Stimulated activated CD8-positive, alpha-beta memory T cell treated with anti-CD3 and anti-CD28 coated beads, Interleukin-4, amount 100 ng/mL, for 1 hour (primary cell): ENCODE data around the gene FUT9.

ENCODE experiments used
- DNase-seq, 2 donors: peaks; one replicate each; pipeline ENCODE4 v3.0.0-alpha.2; 2020; ENCODE audit warnings: low read depth in 2 of 2, low spot score in 1 of 2

The FUT9 gene

DNA sequence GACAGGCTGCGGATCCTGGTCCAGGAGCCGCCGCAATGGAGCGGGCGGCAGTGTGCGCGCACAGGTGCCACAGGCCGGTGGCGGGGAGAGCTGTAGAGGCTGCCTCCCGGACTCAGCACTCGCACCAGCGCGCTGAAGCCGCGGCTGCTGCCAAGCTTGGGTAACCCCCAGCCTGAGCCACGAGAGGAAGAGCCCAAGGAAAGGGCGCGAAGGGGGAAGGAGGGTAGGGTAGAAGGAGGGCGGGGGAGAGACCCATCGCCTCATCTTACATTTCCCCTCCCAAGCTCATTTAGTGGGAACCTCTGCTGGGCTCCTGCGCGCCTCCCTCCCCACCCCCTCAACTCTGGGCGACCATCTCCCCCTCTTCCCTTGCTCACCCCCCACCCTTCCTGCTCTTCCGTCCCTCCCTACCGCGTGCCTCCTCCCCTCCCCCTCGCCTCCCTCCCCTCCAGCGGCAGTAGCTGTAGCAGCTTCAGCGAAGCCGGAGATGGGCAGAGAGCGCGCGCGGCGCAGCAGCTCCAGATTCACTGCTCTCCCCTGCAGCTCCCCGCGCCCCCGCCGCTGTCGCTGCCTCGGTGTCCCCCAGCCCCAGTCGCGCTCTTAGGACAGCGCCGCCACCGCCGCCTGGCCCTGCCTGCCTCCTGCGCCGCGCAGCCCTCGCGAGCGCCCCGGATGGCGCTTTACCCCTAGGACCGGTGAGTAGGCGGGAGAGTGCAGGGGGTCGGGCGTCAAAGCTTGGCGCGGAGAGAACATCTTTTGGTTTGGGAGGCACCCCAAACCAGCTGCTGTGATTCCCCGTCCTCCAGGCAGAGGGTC, at the start of gene FUT9:
Gene FUT9 (plus strand): TSS at position 457 of the 816 bp plus-strand sequence. CDS start 187,182 bp downstream, outside the sequence.
- no peak for DNase-seq

DNA sequence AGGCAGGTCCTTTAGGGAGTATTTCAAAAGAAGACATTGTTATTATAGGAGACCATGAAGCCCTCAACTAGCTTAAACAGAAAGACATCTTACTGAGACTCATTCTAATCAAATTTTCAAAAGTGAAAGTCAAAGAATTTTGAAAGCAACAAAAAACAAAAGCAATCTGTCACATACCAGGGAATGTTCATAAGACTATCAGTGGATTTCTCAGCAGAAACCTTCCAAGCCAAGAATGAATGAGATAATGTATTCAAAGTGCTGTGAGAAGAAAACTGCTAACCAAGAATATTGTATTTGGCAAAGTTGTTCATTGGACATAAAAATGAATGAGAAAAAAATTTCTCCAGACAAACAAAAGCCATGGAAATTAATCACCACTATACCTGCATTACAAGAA, 48.2 kb upstream of the FUT9 start:
- no peak for DNase-seq

DNA sequence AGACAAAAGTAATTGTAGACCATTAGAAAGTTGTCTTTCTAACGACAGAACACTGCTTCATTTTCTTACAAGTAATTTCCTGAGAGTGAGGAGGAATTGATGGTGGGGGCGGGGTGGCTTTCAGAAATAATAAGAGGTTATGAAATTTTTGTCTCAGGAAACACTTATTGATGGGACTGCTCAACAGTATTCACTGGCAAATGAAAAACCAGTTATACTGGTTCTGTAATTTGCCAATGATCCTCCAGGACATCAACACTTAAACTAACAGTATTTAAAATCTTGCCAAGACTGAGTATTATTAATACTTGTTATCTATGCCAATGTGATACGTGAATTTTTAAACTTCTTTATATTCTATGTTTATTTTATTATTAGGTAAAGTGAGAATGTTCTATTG, 41.8 kb upstream of the FUT9 start:
- no peak for DNase-seq

DNA sequence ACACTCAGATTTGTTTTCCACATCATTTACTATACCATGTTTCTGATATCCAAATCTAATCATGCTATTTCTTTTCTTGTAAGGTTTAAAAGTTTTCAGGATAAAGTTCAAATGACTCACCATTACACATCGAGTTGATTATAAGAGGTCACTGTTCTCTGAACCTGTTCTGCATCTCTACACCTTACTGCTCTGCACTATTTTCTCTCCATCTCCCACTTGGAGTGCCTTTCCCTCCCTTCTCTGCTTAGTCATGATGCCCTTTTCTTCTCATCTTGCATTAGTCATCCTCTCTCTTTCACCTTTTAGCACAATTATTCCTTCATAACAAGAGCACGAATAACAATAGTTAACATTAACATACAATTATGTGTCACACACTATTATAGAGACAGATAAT, 37.5 kb upstream of the FUT9 start:
- DNase-seq = no peak

DNA sequence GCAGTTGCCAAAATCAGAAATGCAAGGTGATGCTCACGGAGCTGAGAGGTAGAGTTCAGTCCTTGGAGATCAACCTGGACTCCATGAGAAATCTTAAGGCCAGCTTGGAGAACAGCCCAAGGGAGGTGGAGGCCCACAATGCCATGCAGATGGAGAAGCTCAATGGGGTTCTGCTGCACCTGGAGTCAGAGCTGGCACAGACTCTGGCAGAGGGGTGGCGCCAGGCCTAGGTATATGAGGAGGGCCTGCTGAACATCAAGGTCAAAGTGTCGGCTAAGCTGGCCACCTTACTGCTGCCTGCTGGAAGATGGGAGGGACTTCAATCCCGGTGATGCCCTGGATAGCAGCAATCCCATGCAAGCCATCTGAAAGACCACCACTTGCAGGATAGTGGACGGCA, 23.9 kb upstream of the FUT9 start:
- no peak for DNase-seq

DNA sequence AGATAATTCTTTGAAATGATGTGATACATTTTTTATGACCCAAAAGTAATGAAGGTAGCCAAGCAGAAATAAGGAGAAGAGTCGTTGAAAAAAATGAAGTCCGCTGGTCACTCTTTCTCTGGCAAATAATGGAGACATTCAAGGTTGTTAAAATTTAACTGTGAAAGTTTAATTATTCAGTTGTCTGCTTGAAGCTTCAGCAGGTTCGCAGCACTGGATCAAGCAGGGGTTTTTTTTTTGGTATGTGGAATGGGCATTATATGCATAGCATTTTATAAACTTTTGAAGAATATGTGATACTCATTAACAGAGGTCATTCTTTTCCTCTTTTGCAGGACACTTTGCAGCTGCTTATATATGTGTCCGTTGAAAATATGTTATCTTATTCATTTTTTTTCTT, 21.6 kb upstream of the FUT9 start:
- no peak for DNase-seq

DNA sequence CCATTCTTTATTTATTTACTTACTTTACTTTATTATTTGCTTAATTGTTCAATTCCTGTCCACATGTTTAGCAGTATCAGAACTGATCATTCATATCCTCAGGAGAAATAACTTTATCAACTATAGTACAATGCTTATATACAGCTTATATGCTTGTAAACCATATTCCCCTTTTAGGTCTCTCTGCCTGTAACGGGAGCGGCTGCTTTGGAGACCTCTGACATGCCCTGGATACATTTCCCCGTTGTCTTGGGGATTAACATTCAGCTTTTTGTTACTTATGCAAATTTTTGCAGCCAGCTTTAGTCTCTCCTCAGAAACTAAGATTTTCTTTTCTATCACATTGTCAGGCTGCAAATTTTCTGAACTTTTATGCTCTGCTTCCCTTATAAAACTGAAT, 17.6 kb upstream of the FUT9 start:
- DNase-seq = no peak

DNA sequence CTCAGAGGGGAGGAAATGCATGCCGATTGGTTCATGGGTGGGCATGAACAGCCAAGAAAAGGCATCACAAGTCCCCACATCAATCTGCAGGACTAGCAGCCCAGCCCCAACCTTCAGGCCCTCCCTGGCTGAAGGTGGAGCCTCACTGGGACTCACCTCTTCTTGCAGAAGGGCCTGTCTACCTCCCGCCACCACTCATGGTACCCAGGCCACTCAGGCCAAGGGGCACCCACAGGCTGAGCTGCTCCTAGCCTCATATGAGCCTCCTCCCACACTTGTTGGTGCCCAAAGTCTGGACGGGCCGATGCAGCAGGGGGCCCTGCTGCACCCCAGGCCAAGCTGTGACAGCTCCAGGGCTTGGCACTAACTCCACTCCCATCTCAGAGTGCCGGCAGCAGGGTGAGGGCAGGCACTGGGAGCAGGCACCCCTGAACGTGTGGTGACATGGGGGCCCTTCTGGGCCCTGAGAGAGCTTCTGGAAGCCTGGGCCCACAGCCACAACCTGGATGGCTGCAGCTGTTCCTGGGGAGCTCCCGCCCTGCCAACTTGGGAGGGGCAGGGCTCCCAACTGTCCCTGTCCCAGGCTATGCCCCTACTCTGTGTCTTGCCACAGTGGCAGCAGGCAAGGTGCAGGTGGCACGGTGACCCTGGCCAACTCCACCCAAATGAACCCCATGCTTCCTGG, 13.7 kb upstream of the FUT9 start:
- DNase-seq = no peak

DNA sequence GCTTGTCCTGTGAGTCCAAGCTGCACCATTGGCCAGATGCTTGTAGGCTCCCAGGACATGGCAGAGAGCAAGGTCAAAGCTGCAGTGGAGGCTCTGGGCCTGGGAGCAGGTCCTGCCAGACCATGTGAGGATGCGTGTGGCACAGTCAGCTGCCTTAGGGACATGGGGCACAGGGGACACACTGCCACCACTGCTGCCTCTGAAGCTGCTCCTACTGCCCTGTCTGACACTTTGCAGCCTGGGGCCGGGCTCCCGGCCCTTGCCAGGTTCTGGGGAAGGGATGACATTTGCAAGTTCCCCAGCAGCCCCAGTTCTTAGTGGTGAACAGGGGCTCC, 13.2 kb upstream of the FUT9 start:
- no peak for DNase-seq

DNA sequence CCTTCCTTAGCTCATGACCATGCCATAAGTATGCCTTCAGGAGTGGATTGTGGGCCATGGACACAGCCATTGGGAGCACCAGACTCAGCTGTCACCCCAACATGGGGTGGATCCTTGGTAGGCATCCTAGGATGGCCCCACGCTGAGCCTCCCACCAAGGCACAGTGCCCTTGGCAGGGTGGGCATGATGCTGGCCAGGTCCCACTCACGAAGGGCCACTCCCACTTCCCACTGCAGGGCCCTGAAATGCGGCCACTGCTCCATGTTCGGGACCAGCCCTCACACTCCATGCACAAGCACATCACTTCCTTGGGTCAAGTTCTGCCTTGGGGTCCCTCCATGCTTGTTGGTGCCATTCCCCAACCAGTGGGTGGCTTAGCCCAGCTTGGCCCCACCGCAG, 12.9 kb upstream of the FUT9 start:
- DNase-seq = no peak

DNA sequence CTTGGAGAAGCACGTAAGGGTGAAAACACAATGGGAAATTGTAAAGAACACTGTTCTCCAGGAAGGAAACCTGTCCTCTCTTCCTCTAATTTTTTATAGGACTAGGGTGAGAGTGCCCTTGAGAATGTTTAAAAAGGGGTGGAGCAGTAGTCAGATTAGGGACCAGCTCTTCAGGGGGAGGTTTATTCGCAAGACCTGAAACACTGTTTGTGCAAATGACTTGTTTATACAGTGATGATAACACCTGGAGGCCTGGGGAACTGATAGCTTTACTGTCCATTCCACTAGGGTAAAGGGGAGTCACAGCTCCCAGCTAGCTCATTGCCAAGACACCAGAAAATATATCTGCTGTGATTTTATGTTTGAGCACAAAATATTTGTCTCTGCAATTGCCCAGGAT, 8.1 kb upstream of the FUT9 start:
- no peak for DNase-seq

DNA sequence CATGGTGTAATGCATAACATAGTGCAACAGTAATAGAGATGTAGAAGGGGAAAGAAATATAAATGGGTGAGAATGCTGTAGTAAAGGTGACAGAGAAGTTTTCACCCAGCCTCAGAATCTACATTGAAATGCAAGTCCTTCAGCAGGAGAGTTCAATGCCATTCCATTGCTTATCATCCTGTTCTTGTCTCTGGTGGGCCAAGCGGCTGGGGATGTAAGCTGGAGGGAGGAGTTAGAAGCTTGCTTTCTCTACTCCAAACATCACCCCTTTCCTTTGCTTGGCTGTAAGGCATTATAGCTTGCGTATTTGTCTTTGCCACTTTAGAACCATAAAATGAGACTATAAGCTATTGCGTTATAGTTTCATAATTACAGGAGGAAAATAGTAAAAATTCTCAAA, 2.2 kb upstream of the FUT9 start:
- no peak for DNase-seq

DNA sequence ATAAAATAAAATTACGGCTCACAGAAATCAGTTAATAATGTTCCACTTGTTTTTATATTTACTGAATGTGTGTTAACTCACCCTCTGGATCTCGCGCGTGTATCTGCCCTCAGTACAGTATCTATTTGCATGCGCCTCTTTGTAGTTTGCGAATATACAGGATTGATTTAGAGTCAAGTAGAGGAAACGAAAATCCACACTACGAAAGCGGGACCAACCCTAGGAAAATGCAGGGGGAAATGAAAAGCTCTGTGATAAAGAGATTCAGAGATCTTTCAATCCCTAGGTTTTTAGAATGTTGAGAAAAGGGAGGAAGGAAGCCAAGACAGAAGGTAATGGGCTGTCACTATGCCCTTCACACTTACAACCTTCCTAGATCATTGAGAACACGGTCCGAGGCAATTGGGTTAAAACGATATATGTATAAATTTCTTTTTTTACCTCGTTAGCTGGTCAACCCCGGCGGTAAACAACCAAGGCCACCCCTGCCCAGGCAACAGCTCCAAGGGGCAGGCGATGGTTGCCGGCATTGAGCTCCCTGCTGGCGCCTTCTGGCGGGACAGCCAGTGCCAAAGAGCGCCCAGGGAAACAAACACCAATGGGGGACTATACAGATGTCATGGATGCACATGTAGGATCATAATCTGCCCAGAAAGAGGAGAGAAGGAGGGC, 792 bp upstream of the FUT9 start:
- no peak for DNase-seq

DNA sequence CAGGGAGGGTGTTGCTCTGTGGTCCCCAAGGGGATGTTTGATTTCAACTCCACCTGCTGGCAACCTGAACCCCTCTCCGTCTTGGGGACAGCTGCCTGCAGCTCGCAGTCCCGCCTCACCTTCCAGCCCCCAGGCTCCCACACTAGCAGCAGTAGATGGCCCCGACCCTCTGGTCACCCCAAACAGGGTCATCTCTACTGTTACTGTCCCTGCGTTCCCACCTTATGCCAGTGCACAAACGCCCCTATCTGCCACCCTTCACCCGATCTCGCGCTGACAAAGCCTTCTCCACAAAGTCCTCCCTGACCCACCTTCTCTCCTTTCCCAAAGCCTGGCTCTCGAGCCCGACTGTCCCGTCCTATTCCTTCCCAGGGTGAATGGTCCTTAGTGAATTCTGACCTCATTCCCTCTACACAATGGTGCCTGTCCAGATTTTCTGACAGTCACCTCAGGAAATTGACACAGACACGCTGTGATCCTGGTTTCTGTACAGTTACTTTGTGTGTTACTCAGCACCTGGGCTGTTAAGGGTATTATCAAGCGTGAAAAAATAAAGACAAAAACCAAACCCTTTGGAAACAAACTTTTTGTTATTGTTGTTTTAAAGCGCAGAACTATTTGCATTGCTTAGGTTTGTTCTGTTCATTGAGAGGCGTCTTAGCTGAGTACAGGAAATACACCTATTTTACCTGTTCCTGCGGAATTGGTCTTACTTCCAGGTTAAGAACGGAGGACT, 728 bp downstream of the FUT9 start:
- no peak for DNase-seq

DNA sequence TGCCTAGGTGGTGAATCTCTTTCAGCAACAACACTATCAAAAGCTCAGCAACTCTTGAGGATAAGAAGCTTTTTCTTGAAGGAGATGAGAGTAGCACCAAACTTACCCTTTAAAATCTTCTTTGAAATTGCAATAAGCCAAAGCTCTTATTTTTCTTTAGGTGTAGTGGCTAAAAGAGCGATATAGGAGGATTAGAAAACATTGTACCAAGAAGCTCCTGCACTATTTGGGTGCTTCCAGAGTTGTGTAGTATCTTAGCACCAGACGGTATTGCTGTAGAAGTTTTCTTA, 1.2 kb downstream of the FUT9 start:
- DNase-seq = no peak

DNA sequence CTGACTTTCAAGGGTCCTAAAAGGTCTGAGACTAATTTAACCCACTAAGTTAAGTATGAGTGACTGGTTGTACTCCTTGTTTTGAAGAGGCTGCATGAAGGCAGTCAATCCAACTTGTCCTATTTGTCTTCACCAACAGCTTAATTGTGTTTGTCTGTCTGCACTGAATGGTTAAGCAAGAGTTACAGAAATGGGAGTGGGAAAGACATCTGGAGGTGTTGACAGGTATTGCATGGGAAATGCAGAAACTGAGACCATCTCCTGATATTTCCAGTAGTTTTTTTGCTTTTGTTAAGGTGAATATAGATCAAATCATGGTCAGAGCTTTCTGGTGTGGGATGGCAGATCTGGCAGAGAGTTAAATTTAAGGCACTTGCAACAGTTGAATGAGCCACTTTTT, 6.5 kb downstream of the FUT9 start:
- DNase-seq = no peak

DNA sequence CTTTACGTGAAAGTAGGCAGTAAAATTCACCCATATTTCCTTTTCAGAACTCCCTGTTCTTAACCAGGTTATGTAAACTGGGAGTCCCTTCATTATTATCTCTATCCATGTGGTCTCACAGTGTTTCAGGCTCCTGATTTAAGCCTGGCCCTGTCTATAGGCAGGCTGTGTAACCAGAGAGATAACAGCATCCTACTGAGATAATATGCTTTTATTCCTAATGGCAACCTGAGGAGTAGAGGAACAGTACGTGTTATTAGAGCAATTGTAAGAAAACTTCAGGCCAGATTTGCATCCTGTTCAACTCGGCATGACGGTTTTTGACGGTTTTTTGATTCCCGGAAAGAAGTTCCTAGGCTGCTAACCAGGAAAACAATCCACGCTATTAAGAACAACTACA, 16.9 kb downstream of the FUT9 start:
- DNase-seq = no peak

DNA sequence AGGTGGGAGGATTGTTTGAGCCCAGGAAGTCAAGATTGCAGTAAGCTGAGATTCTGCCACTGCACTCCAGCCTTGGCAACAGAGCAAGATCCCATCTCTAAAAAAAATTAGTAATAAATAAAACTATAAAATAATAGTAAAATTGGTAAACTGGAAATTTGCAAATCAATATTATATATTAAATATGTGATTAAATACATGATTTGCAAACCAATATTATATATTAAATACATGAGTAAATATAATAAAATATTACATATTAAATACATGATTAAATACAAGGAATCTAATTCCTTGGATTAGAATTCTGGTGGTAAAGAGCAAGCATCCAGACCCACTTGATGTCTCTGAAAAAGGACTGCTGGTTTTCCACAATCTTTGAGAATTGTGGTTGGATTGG, 35.8 kb downstream of the FUT9 start:
- no peak for DNase-seq

DNA sequence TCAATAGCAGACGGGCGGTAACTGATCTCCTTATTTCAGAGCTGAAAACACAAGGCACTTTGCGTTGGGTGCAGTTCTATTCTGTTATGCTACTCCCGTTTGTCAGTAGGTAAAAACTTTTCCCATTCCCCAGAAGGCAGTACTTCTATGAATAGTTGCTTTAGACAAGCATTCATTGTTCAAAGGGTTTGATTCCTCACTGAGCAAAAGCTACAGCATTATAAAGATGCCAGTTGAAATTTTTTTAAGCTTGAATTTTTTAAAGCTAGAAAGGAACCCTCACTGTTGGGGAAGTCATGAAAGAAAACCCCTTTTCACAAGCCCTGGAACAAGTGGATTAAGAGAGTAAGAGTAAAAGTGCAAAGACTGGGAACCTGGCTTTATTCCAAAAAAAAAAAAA, 42.3 kb downstream of the FUT9 start:
- DNase-seq = no peak

DNA sequence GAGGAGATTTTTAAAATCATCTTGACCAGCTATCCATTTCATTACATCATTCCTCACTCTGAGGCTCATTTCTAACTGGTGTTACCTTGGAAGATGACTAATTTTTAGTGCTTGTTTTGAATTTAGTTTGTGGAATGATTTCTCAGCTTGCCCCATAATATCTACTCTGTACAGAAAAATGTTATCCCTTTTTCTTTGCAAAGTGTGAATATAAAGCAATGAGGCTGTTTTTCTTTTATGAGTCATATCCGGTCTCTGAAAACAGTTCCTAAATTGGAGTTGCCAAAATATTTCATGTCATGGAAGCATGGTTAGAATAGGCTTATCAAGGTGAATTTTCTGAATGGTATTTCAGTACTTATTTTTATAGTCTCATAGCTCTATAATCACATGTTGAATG, 43.8 kb downstream of the FUT9 start:
- DNase-seq = no peak

DNA sequence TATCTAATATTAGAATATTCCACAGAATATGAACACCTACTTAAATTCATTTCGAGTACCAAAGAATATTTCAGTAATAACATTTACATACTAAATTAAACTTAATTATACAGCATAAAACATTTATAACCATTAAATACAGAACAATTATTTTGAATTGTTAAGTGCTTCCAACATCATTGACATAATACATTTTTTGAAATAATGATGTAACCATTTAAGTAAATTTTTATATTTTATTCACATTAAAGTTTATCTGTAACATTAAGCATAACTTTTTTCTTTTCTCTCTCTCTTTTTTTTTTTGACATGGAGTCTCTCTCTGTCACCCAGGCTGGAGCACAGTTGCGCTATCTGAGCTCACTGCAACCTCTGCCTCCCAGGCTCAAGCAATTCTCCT, 44.5 kb downstream of the FUT9 start:
- no peak for DNase-seq

DNA sequence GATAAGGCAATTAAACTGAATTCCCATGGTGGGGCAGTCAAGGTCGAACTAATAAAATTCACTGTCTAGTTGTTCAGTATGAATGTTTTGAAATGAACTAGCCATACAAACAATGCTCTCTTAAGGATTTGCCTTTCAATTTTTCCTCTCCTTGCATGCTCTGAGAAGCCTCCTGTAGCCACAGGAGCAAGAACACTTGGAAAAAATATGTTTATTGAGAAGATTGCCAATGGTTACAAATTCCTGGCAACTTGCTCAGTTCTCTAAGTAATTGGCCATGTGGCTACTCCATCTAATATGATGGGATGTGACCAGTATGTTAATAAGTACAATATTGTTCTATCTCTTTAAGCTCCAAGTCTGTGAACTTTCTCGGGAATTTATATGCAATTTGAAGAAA, 49.4 kb downstream of the FUT9 start:
- DNase-seq = no peak
